ENCODE measurements around the gene UBXN6. TPM values are rescaled to one million over a fixed set of nuclear protein-coding genes. Genes with fewer than 3 reads are reported as not detected.

Gene UBXN6
- 36.2 TPM for polyA plus RNA-seq (2012; ENCODE audit: low read depth, missing spikeins)

DNA sequence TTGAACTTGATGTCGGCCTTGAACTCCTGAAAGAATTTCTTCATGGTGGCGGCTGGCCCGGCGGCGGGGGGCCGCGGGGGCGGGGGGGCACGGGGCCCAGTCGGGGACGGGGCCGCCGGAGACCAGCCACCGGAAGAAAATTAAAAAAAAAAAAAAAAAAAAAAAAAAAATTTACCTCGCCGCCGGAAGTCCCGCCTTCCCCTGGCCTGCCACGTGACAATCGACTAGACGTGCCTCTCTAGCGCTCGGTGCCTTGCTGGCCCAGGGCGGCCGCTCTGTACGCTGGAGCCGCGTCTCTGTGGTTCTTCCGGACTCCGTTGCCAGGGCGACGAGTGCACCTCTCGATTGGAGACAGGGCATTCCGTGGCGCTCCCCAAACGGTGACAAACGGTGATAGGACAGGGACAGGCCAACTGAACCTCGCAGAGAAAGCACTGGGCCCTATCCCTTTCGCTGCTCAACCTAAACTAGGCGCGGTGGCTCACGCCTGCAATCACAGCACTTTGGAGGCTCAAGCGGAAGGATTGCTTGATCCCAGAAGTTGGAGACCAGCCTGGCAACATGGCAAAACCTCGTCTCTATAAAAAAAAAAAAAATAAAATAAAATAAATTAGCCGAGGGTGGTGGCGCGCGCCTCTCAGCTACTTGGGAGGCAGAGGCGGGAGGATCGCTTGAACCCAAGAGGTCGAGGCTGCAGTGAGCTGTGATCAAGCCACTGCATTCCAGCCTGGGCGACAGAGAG lies at the start of gene UBXN6:
UBXN6 (minus strand) TSS at position 141 of the 742 bp plus-strand sequence; CDS start at position 44, 97 bp downstream.
- FAIRE-seq (peak; percentile 99), DNase-seq (ENCODE audit: insufficient read length, low spot score) (peak; percentile 98)
- no peak for TF ChIP-seq TAF1 (IDR thresholded peaks at IDR 0.05; ENCODE audit: low read depth, low read length)
- peak; percentile 58 for TF ChIP-seq POLR2A (IDR thresholded peaks at IDR 0.05; ENCODE audit: low read depth, low read length)
- 0 out of 2 replicates have a peak, but pooled peaks have one; percentile 19 for TF ChIP-seq POLR2AphosphoS5 (IDR thresholded peaks at IDR 0.05; ENCODE audit: low read depth, low read length)
- TF ChIP-seq POU2F2 (IDR thresholded peaks at IDR 0.05; ENCODE audit: low read depth, low read length), result peak; percentile 49; the same call in 1 of the 2 replicates

GRCh38 chr19:4507150-4507452 lies 49.5 kb upstream of the UBXN6 start:
- no peak for DNase-seq (ENCODE audit: insufficient read length, low spot score)
- FAIRE-seq, result no peak
- TF ChIP-seq SPI1 (IDR thresholded peaks at IDR 0.05; ENCODE audit: low read depth, low read length), result no peak
- no peak for TF ChIP-seq TAF1 (IDR thresholded peaks at IDR 0.05; ENCODE audit: low read depth, low read length)
- no peak for TF ChIP-seq PAX5 (IDR thresholded peaks at IDR 0.05; ENCODE audit: insufficient read depth, low read length, severe bottlenecking)
- TF ChIP-seq POLR2AphosphoS5 (IDR thresholded peaks at IDR 0.05; ENCODE audit: low read depth, low read length), result no peak
- TF ChIP-seq POLR2A (IDR thresholded peaks at IDR 0.05; ENCODE audit: low read depth, low read length), result no peak
- no peak for TF ChIP-seq POU2F2 (IDR thresholded peaks at IDR 0.05; ENCODE audit: low read depth, low read length)

DNA sequence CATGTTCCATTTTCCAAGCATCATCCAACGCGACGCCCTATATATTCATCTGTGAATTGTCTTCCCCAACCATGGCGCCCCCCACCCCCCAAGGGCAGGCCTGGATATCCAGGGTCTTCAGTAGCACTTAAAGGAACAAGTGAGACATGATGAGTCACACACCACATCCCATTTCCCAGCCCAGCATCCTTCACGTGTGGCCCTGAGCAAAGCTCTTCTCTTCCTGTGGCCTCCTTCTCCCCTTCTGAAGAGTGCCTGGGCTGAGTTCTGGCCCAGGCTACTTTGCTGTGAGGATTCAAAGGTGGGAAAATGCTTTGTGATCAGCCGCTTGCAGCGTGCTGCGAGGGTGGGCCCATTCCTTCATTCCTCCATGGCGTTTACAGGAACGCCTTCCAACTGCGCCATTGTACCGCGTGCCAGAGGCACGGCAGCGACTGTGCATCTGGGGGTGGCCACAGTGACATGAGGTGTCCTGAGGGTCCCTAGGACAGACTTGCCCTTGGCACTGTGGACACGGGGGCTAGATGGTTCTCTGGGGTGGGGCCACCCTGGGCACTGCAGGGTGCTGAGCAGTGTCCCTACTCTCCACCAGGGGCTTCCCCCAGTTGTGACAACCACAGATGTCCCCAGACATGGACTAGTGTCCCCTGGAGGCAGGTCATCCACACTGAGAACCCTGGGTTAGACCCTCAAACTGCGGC lies 49.0 kb upstream of the UBXN6 start:
- FAIRE-seq (no peak), DNase-seq (ENCODE audit: insufficient read length, low spot score) (no peak)
- TF ChIP-seq SPI1 (IDR thresholded peaks at IDR 0.05; ENCODE audit: low read depth, low read length) (no peak), POLR2AphosphoS5 (IDR thresholded peaks at IDR 0.05; ENCODE audit: low read depth, low read length) (no peak), PAX5 (IDR thresholded peaks at IDR 0.05; ENCODE audit: insufficient read depth, low read length, severe bottlenecking) (no peak), POU2F2 (IDR thresholded peaks at IDR 0.05; ENCODE audit: low read depth, low read length) (no peak)

DNA sequence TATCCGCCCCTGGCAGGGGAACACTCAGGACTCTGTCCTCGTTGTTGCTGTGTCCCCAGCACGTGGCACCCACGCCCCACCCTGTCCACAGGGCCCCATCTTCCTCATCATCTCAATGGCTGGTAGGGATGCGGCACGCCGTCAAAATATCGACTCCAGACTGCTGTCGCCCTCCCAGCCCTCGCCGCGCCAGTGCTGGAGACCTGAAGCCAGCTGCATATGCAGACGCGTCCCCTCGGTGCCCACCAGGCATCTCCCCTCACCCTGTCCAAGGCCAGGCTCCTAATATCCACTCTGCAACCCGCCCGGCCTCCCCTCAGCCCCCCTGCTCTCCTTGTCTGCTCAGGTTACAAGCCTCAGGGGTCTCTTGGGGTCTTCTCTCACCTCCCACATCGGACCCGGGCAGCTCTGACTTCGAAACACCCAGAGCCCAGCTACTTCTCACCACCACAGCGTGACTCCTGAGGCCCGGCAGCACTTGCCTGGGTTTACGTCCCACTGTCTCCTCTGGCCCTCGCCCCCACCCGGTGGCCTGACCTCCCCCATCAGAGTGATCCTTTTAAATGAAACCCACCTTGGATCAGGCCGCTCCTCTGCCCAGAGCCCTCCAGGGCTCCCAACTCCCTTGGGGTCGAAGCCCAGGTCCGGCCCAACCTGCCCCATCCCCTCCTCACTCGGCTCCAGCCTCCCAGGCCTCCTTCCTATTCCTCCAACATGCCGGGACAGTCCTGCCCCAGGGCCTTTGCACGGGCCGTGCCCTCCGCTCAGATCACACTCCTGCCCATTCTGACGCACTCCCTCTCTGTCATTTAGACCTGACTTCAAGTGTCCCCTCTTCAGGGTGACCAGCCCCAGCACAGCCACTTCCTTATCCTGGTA lies 48.2 kb upstream of the UBXN6 start:
- DNase-seq (ENCODE audit: insufficient read length, low spot score) (no peak), FAIRE-seq (no peak)
- TF ChIP-seq PAX5 (IDR thresholded peaks at IDR 0.05; ENCODE audit: insufficient read depth, low read length, severe bottlenecking), result no peak
- no peak for TF ChIP-seq SPI1 (IDR thresholded peaks at IDR 0.05; ENCODE audit: low read depth, low read length)
- TF ChIP-seq POLR2A (IDR thresholded peaks at IDR 0.05; ENCODE audit: low read depth, low read length), result no peak
- no peak for TF ChIP-seq TAF1 (IDR thresholded peaks at IDR 0.05; ENCODE audit: low read depth, low read length)
- TF ChIP-seq POLR2AphosphoS5 (IDR thresholded peaks at IDR 0.05; ENCODE audit: low read depth, low read length), result no peak
- no peak for TF ChIP-seq POU2F2 (IDR thresholded peaks at IDR 0.05; ENCODE audit: low read depth, low read length)

GRCh38 chr19:4504891-4505569 lies 47.4 kb upstream of the UBXN6 start:
- no peak for TF ChIP-seq POLR2AphosphoS5 (IDR thresholded peaks at IDR 0.05; ENCODE audit: low read depth, low read length)
- no peak for TF ChIP-seq POLR2A (IDR thresholded peaks at IDR 0.05; ENCODE audit: low read depth, low read length)
- no peak for TF ChIP-seq SPI1 (IDR thresholded peaks at IDR 0.05; ENCODE audit: low read depth, low read length)
- TF ChIP-seq POU2F2 (IDR thresholded peaks at IDR 0.05; ENCODE audit: low read depth, low read length), result no peak
- TF ChIP-seq TAF1 (IDR thresholded peaks at IDR 0.05; ENCODE audit: low read depth, low read length), result no peak
- no peak for TF ChIP-seq PAX5 (IDR thresholded peaks at IDR 0.05; ENCODE audit: insufficient read depth, low read length, severe bottlenecking)
- FAIRE-seq, result no peak
- no peak for DNase-seq (ENCODE audit: insufficient read length, low spot score)

GRCh38 chr19:4504297-4504701 lies 46.7 kb upstream of the UBXN6 start:
- FAIRE-seq, result no peak
- no peak for TF ChIP-seq POLR2AphosphoS5 (IDR thresholded peaks at IDR 0.05; ENCODE audit: low read depth, low read length)
- no peak for TF ChIP-seq PAX5 (IDR thresholded peaks at IDR 0.05; ENCODE audit: insufficient read depth, low read length, severe bottlenecking)
- no peak for TF ChIP-seq SPI1 (IDR thresholded peaks at IDR 0.05; ENCODE audit: low read depth, low read length)
- TF ChIP-seq POLR2A (IDR thresholded peaks at IDR 0.05; ENCODE audit: low read depth, low read length), result no peak
- no peak for TF ChIP-seq POU2F2 (IDR thresholded peaks at IDR 0.05; ENCODE audit: low read depth, low read length)
- TF ChIP-seq TAF1 (IDR thresholded peaks at IDR 0.05; ENCODE audit: low read depth, low read length), result no peak
- no peak for DNase-seq (ENCODE audit: insufficient read length, low spot score)

- TF ChIP-seq POU2F2 (IDR thresholded peaks at IDR 0.05; ENCODE audit: low read depth, low read length) (no peak), PAX5 (IDR thresholded peaks at IDR 0.05; ENCODE audit: insufficient read depth, low read length, severe bottlenecking) (no peak), POLR2A (IDR thresholded peaks at IDR 0.05; ENCODE audit: low read depth, low read length) (no peak), POLR2AphosphoS5 (IDR thresholded peaks at IDR 0.05; ENCODE audit: low read depth, low read length) (no peak), TAF1 (IDR thresholded peaks at IDR 0.05; ENCODE audit: low read depth, low read length) (no peak), SPI1 (IDR thresholded peaks at IDR 0.05; ENCODE audit: low read depth, low read length) (no peak)
- FAIRE-seq (no peak), DNase-seq (ENCODE audit: insufficient read length, low spot score) (no peak)
Measured at GRCh38 chr19:4503825-4504170, 46.2 kb upstream of the UBXN6 start.

GRCh38 chr19:4503132-4503824 lies 45.7 kb upstream of the UBXN6 start:
- FAIRE-seq (no peak), DNase-seq (ENCODE audit: insufficient read length, low spot score) (no peak)
- TF ChIP-seq POLR2AphosphoS5 (IDR thresholded peaks at IDR 0.05; ENCODE audit: low read depth, low read length), result no peak
- TF ChIP-seq POLR2A (IDR thresholded peaks at IDR 0.05; ENCODE audit: low read depth, low read length), result no peak
- no peak for TF ChIP-seq TAF1 (IDR thresholded peaks at IDR 0.05; ENCODE audit: low read depth, low read length)
- TF ChIP-seq POU2F2 (IDR thresholded peaks at IDR 0.05; ENCODE audit: low read depth, low read length), result no peak
- no peak for TF ChIP-seq SPI1 (IDR thresholded peaks at IDR 0.05; ENCODE audit: low read depth, low read length)
- TF ChIP-seq PAX5 (IDR thresholded peaks at IDR 0.05; ENCODE audit: insufficient read depth, low read length, severe bottlenecking), result no peak
